Measurements from ENCODE around the gene MYBPH. TPM values are rescaled to one million over a fixed set of nuclear protein-coding genes. Genes with fewer than 3 reads are reported as not detected.

Gene MYBPH
- total RNA-seq, 1 donor from 2014 or later, result 2.1 TPM

DNA sequence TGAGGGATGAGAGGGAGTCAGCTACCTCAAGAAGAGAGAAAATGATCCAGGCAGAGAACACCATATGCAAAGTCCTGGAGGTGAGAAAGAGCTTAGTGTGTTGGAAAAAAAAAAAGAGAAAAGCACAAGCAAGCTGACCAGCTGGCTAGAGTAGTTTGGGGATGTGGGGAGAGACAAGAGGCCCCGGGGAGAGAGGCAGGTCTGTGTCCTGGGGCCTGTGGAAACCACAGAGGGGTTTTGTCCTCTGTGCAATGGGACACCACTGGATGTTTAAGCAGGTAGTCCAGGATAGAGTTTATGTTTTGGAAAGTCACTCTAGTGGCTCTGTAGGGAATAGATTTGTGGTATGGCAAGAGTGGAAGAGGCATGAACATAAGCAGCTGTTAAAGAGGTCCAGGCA, 25.3 kb upstream of the MYBPH start:
- DNase-seq, result no peak

- DNase-seq, result no peak
These were observed 24.4 kb upstream of the MYBPH start for GRCh38 chr1:203199816-203200571.

DNA sequence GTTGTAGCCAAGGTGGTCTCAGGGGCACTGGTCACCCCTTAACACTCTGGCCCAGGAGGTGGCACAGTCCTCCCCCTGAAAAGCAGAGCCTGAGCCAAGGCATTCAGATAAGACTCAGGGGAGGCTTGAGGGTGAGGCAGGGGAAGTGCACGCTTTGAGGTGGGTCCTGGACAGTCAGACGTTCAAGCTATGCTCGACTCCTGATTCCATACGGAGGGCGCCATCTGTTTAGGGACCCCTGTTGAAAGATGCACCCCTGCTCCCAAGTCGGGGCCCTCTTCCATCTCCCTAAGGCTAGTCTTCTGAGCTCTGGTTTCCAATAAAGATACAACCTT, 23.8 kb upstream of the MYBPH start:
- no peak for DNase-seq

GRCh38 chr1:203199002-203199401, 23.4 kb upstream of the MYBPH start:
- no peak for DNase-seq

DNA sequence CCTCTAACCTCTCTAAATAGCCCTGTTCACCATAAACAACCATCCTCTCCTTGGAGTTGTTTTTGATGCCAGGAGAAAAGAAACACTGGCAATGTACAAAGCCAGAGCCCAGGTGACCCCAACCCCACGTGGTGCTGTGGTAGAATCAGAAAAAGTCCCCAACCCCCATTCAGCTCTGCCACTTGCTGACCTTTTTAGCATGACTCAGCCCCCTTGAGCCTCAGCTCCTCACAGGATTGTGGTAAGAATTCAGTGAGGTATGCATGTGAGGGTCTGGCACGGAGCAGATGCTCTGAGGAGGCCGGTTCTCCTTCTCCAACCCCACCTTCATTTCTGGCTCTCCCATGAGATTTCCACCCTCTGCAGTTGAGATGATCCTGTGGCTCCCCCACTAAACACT, 22.0 kb upstream of the MYBPH start:
- DNase-seq, result no peak

DNA sequence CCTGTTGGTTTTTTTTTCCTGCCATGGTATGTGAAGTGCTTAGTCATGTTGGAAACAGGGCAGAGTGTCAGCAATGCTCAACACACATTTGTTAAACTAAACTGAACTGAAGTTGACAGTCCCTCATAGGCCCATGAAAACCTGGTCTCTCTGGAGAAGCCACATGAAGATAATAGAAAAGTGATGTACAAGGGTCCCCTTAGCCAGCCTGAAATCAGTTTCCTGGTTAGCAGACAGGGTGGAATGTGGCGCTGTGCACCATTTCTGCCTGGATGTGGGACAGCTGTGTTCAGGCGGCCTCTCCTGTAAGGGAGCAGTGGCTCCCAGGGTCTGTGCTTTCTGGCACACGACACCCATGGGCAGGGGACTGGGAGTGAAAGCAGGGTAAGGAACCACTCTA, 20.7 kb upstream of the MYBPH start:
- DNase-seq, result no peak

GRCh38 chr1:203190949-203191348, 15.3 kb upstream of the MYBPH start:
- DNase-seq, result no peak

DNA sequence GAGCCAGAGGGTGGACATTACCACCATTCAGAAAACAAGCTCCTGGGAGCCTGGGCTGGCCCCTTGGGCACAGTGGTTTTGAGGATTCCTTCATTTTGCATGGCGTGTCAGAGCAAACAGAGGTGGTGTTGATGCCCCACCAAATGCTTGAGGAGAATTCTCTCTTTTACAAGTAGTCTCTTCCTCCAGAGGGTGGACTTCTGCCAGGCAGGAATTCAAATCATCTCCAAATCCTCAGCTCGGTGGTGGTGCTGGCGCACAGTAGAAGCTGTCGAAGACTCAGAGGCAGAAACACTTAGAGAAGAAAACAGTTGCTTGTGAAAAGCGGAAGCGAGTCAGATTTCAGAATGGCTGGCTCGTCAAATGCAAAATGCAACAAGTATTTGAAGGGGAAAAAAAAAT, 14.3 kb upstream of the MYBPH start:
- DNase-seq, result no peak

DNA sequence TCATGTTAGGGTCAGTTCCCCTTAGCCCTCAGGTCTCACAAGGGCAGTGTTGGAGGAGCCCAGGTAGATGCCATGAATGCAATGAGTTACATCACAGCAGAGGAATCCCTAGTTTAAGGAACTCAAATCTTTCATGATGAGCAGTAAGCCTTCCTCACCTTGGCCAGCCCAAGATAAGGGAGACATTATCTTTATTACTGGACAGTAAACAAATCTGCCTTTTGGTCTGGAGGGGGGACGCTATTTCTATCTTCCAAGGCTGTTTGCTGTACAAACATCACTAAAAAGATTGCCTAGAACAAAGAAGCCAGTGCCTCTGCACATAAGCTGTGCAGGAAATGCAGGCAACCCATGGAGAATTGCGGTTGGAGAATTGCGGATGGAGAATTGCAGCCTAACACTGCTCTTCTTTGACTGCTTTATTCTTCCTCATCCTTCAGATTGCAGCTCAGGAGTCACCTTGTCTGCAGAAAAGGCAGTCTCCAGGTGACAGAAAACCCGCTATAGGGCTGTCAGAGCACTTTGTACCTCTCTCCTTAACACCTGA, 13.1 kb upstream of the MYBPH start:
- no peak for DNase-seq

DNA sequence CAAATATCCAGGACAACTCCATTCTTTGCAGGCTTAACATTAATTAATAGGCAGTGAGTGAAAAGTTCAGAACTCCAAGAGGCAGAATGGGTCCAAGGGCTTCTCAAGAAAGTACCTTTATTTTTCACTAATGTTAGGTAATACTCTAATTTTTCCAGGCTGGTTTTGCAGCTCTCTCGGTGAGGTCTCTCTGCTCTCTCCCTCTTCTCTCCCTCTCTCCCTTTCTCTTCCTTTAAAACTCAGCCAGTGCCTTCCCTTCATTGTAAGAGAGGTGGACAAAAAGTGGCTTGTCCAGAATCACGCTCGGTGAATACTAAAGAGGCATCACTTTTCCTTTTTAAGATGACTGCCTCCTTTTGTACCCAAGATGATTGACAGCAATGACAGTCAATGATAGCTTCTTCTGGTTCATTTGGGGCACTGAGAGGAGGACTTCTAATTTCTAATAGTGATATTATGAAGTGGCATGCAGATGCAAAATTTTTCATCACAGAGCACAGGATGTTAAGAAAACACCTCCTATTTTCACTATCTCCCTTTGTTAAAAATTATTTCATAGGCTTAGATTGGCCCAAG, 12.2 kb upstream of the MYBPH start:
- no peak for DNase-seq

GRCh38 chr1:203187304-203187685, 11.7 kb upstream of the MYBPH start:
- no peak for DNase-seq

GRCh38 chr1:203186446-203187303, 11.0 kb upstream of the MYBPH start, which contains the start of gene CHI3L1:
Gene CHI3L1, minus strand, starts transcription at chr1:203186704. Its CDS starts 81 bp downstream, at chr1:203186623.
- no peak for DNase-seq

DNA sequence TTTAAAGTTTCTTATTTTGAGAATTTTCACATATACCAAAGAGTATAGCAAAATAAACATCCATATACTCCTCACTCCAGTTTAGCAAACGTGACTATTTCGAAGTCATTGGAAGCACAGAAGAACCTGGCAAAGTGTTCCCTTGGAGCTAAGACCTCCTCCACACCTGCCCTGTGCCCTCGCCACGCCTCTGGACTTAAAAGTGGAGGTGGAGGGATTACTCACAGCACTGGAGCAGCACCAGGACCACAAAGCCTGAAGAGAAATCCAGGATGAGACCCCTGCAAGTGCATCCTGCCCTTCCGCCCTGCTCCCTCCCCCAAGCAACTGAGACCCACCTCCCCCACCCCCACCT, 10.4 kb upstream of the MYBPH start:
- DNase-seq, result no peak

- no peak for DNase-seq
These were observed 10.0 kb upstream of the MYBPH start for GRCh38 chr1:203185585-203185984.

DNA sequence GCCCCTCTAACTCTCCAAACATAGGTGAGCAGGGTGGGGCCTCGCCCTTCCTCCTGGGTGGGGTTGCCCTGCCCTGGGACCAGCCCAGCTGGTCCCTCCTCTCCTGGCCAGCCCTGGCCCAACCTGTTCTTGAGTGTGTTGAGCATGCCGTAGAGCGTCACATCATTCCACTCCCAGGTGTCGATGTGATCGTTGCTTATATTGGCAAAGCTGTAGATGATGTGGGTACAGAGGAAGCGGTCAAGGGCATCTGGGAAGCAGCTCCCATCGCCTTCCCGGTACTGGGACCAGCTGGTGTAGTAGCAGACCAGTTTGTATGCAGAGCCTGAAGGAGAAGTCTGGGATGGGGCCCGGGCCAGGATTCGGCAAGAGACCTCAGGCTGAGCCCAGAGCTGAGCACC, 9.4 kb upstream of the MYBPH start:
- no peak for DNase-seq

DNA sequence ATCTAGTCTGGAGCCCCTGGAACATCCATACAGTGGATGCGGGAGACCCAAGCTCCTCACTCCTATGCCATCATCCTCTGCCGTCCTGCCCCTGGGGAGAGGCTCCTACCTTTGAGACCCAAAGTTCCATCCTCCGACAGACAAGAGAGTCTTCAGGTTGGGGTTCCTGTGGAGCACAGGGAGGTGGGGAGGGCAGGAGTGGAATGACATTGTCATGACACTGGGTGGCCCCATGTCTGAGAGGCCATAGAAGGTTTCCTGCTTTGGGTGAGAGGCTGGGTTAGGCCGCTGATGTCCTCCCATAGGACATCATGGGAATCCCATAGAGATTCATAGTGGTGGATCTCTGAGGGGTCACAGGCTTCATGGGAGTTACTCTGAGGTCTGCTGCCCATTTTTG, 8.8 kb upstream of the MYBPH start:
- no peak for DNase-seq

DNA sequence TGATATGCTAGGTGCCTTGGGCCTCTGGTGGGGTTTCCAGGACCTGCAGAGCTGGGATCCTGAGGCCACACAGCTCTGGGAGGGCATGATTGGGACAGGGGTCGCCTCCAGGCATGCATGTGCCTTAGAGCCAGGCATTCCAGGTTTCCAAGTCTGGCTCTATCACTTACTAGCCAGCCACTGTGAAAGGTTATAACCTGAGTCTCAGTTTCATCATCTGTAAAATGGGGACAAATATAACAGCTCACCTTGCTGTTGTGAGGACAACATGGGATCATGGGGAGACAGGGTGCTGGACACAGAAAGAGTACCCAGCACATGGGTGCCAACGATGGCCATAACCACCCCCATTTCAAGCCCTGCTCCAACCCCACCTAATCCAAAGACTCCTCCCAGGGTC, 8.2 kb upstream of the MYBPH start:
- no peak for DNase-seq

- no peak for DNase-seq
These were observed 6.8 kb upstream of the MYBPH start for GRCh38 chr1:203182387-203182953.

DNA sequence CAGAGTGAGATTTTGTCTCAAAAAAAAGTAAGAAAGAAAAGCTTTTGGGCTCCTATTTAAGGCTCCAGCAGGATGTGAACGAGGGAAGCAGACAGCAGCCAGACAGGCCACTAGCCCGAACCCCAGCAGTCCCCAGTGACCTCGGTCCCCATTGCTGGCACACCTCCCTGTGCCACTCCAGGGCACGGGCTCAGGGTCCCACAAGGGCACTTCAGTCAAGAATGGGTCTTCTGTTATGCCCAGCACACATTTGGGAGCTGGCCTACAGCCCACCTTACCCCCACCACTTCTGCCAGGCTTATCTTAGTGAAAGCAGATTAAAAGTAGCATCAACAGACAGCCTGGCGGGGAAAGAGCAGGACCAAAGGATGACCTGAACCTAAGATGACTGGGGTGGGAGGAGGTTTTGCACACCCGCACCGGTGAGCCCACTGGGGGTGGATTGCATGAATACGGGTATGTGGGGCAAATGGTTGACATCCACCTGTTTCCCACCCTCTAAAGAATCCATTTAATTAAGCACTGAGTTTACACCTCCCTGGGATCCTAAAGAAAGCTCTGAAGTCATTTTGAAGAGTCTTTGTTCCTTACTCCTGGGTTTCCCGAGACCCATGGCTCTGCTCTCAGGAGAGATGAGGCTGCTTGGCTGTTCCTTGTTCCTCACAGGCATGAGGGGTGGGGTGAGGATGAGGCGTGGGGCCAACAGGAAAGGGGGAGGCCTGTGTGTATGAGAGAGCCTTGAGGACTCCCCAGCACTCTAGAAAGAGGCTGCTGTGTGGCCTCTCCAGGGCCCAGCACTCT, 6.2 kb upstream of the MYBPH start:
- no peak for DNase-seq

- DNase-seq, result no peak
These were observed 5.1 kb upstream of the MYBPH start for GRCh38 chr1:203180611-203181330.

DNA sequence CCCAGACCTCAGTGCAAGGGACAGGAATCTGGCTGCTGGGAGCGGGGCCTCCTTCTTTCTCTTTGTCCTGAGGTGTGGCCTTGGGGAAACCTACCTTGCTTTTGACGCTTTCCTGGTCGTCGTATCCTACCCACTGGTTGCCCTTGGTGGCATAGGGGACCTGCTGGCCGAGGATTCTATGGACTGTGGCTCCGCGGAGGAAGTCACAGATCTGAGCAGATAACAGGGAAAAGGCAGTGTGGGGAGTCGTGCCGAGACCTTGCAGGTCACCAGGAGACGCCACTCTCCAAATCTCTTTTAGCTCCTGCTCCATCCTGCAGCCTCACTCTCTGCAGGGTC, 4.0 kb upstream of the MYBPH start:
- DNase-seq, result no peak
